ENCODE measurements around the gene KHK.
"Not testable (repeated sequence)": the region's sequence is repeated elsewhere in the genome, so short reads cannot be mapped to it uniquely, and the experiment has no call there.

DNA sequence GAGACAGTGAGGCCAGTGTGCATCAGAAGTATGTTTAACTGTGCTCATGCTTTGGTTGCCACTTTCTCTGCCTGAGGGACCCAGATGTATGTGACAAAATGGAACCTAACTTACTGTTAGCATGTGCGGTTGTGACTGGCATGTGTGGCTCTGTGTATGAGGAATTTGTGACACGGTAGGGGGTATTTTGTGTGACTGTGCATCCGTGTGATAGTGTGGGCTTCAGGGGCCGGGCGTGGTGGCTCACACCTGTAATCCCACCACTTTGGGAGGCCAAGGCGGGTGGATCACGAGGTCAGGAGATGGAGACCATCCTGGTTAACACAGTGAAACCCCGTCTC lies 32.7 kb downstream of the KHK start:
- TF ChIP-seq POLR2A (IDR thresholded peaks at IDR 0.05); POLR2AphosphoS5 (IDR thresholded peaks at IDR 0.05); EP300 (IDR thresholded peaks at IDR 0.05; ENCODE audit: low read depth): not testable (repeated sequence)
- TF ChIP-seq, protein P1, sequence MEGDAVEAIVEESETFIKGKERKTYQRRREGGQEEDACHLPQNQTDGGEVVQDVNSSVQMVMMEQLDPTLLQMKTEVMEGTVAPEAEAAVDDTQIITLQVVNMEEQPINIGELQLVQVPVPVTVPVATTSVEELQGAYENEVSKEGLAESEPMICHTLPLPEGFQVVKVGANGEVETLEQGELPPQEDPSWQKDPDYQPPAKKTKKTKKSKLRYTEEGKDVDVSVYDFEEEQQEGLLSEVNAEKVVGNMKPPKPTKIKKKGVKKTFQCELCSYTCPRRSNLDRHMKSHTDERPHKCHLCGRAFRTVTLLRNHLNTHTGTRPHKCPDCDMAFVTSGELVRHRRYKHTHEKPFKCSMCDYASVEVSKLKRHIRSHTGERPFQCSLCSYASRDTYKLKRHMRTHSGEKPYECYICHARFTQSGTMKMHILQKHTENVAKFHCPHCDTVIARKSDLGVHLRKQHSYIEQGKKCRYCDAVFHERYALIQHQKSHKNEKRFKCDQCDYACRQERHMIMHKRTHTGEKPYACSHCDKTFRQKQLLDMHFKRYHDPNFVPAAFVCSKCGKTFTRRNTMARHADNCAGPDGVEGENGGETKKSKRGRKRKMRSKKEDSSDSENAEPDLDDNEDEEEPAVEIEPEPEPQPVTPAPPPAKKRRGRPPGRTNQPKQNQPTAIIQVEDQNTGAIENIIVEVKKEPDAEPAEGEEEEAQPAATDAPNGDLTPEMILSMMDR (IDR thresholded peaks at IDR 0.05): not testable (repeated sequence)
